Osteocyte (in vitro differentiated cells): ENCODE data around the gene MAN2A1. TPM values are rescaled to one million over a fixed set of nuclear protein-coding genes. Genes with fewer than 3 reads are reported as not detected.
A peak's percentile ranks its signal among the peaks of the same experiment; 100 is the strongest.

Experiments used
- DNase-seq: peaks from one replicate; pipeline ENCODE4 v3.0.0; 2021; ENCODE audit warnings: mixed read lengths; ENCODE audit not compliant: unreplicated experiment; ENCODE audit errors: extremely low spot score
- H3K27ac Mint-ChIP-seq: one replicate; pipeline ENCODE4 v1.8.0; 2021; ENCODE audit warnings: mild to moderate bottlenecking, mixed read lengths; ENCODE audit not compliant: unreplicated experiment
- H3K27me3 Mint-ChIP-seq: one replicate; pipeline ENCODE4 v1.8.0; 2021; ENCODE audit warnings: mixed read lengths; ENCODE audit not compliant: unreplicated experiment
- H3K36me3 Mint-ChIP-seq: one replicate; pipeline ENCODE4 v1.8.0; 2021; ENCODE audit warnings: mixed read lengths; ENCODE audit not compliant: unreplicated experiment
- H3K4me1 Mint-ChIP-seq: one replicate; pipeline ENCODE4 v1.8.0; 2021; ENCODE audit warnings: mixed read lengths; ENCODE audit not compliant: unreplicated experiment
- H3K4me3 Mint-ChIP-seq: one replicate; pipeline ENCODE4 v1.8.0; 2021; ENCODE audit warnings: mild to moderate bottlenecking, moderate library complexity, mixed read lengths; ENCODE audit not compliant: unreplicated experiment
- H3K9me3 Mint-ChIP-seq: one replicate; pipeline ENCODE4 v1.8.0; 2021; ENCODE audit warnings: mixed read lengths; ENCODE audit not compliant: unreplicated experiment
- CTCF ChIP-seq: fragments of 200-600 bp; sonication (generic); IDR thresholded peaks from 2 replicates; pipeline ENCODE4 v1.5.0; 2021; ENCODE audit warnings: antibody characterized with exemption, mild to moderate bottlenecking, moderate library complexity
- total RNA-seq: library from RNA; stranded (reverse); gene quantifications from 2 replicates; pipeline ENCODE4 v1.2.1, GENCODE V29; 2021

Gene MAN2A1
- total RNA-seq, 1 donor from 2014 or later: 139 TPM

- no peak for TF ChIP-seq CTCF
- no peaks in the 10 kb centered on the region for H3K9me3 Mint-ChIP-seq
- DNase-seq: no peak
- peaks cover 61% of the 10 kb centered on the region for H3K36me3 Mint-ChIP-seq
- peaks cover 28% of the 10 kb centered on the region for H3K4me1 Mint-ChIP-seq
- no peak overlapping the region for H3K4me3 Mint-ChIP-seq
- peak overlapping the region; percentile 3 for H3K27ac Mint-ChIP-seq
- no peaks in the 10 kb centered on the region for H3K27me3 Mint-ChIP-seq
These were observed 169.8 kb downstream of the MAN2A1 start for GRCh38 chr5:109859537-109859936.

GRCh38 chr5:109862301-109862700 lies 172.6 kb downstream of the MAN2A1 start:
- Mint-ChIP-seq H3K36me3 (peaks cover 64% of the 10 kb centered on the region), H3K4me1 (peaks cover 46% of the 10 kb centered on the region), H3K9me3 (no peaks in the 10 kb centered on the region), H3K4me3 (no peak overlapping the region), H3K27ac (no peak overlapping the region), H3K27me3 (no peaks in the 10 kb centered on the region)
- no peak for TF ChIP-seq CTCF
- no peak for DNase-seq

GRCh38 chr5:109863752-109864151 lies 174.0 kb downstream of the MAN2A1 start:
- no peak for DNase-seq

GRCh38 chr5:109865637-109866036 lies 175.9 kb downstream of the MAN2A1 start:
- no peak overlapping the region for H3K4me3 Mint-ChIP-seq
- peaks cover 56% of the 10 kb centered on the region for H3K36me3 Mint-ChIP-seq
- H3K4me1 Mint-ChIP-seq: peaks cover 68% of the 10 kb centered on the region
- H3K27ac Mint-ChIP-seq: peak overlapping the region; percentile 51
- no peak for DNase-seq
- H3K9me3 Mint-ChIP-seq: no peaks in the 10 kb centered on the region
- no peaks in the 10 kb centered on the region for H3K27me3 Mint-ChIP-seq
- no peak for TF ChIP-seq CTCF

More at GRCh38 chr5:109863752-109864151, 174.0 kb downstream of the MAN2A1 start:
- Mint-ChIP-seq H3K9me3 (no peaks in the 10 kb centered on the region), H3K27ac (peak overlapping the region; percentile 81), H3K4me3 (no peak overlapping the region), H3K4me1 (peaks cover 58% of the 10 kb centered on the region), H3K36me3 (peaks cover 61% of the 10 kb centered on the region), H3K27me3 (no peaks in the 10 kb centered on the region)
- no peak for TF ChIP-seq CTCF

GRCh38 chr5:109866051-109866450 lies 176.3 kb downstream of the MAN2A1 start:
- H3K27ac Mint-ChIP-seq: no peak overlapping the region
- peaks cover 55% of the 10 kb centered on the region for H3K36me3 Mint-ChIP-seq
- H3K4me3 Mint-ChIP-seq: no peak overlapping the region
- no peaks in the 10 kb centered on the region for H3K27me3 Mint-ChIP-seq
- DNase-seq: no peak
- peaks cover 68% of the 10 kb centered on the region for H3K4me1 Mint-ChIP-seq
- TF ChIP-seq CTCF: no peak
- H3K9me3 Mint-ChIP-seq: no peaks in the 10 kb centered on the region
